A673 (cell line): ENCODE data around the gene BTF3L4.

Experiments used
- EZH2 ChIP-seq: fragments of 200-600 bp; sonication (generic); IDR thresholded peaks from 2 replicates; pipeline ENCODE4 v1.6.1; 2017; ENCODE audit warnings: borderline replicate concordance, low read depth, mild to moderate bottlenecking, mixed read lengths, antibody characterized with exemption, low read length; ENCODE audit not compliant: poor library complexity, severe bottlenecking
- TF ChIP-seq, protein P1 (sequence below): fragments of 300-800, 200-600 bp; sonication (generic); conservative IDR thresholded peaks from 2 replicates; pipeline ENCODE4 v1.5.1; 2017; ENCODE audit warnings: low read depth, mild to moderate bottlenecking, antibody characterized with exemption, low read length, moderate library complexity, mixed read lengths

DNA sequence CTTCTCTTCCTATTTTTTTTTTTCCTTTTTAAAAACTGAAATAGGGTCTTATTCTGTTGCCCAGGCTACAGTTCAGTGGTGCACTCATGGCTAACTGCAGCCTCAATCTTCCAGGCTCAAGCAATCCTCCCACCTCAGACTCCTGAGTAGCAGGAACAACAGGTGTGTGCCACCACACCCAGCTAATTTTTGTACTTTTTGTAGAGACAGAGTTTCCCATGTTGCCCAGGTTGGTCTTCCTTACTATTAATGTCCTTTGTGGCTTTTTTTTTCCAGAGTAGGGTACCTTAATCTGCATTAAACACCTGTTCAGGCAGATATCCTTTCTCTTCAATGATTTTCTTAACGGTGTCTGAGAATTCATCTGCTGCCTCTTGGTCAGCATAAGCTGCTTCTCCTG is 18.2 kb upstream of the BTF3L4 start:
- TF ChIP-seq, protein P1, sequence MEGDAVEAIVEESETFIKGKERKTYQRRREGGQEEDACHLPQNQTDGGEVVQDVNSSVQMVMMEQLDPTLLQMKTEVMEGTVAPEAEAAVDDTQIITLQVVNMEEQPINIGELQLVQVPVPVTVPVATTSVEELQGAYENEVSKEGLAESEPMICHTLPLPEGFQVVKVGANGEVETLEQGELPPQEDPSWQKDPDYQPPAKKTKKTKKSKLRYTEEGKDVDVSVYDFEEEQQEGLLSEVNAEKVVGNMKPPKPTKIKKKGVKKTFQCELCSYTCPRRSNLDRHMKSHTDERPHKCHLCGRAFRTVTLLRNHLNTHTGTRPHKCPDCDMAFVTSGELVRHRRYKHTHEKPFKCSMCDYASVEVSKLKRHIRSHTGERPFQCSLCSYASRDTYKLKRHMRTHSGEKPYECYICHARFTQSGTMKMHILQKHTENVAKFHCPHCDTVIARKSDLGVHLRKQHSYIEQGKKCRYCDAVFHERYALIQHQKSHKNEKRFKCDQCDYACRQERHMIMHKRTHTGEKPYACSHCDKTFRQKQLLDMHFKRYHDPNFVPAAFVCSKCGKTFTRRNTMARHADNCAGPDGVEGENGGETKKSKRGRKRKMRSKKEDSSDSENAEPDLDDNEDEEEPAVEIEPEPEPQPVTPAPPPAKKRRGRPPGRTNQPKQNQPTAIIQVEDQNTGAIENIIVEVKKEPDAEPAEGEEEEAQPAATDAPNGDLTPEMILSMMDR = no peak
- TF ChIP-seq EZH2 = no peak
